ENCODE data around the gene RRAD.

DNA sequence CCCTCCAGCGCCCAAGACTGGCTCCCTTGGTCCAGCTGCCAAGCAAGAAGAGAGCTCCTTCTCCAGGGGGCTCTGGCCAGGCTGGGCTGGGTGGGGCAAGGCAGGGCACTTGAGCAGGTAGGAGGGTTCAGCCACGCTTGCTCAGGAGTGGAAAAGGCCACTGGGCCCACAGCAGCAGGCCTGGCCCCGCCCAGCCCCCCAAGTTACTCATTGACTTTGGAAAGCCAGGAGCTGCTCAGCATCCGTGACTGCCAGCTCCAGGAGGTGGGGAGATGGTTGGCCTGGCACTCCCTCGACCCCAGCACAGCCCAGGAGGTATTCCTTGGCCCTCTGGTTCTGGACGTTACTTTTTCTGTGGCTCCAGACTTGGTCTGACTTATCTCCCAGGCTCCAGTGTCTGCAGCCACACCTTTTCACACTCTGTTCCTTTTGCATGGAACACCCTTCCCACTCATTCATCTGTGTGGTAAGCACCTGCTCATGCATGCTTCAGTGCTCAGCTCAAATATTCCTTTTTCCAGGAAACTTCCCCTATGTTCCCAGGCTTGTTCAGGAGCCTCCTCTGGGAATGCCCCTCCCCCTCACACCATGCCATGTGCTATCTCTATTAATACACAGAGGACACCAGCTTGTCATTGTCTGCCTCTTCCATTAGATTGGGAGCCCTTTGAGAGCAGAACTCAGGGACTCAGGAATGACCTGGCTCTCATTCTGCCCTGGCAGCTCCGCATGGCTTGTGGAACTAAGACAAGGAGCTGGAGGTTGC is 6.3 kb downstream of the RRAD start, which contains the start of gene CDH16:
- TF ChIP-seq CTCF (IDR thresholded peaks at IDR 0.05) (no peak), POLR2A (IDR thresholded peaks at IDR 0.05) (no peak)

All from body of pancreas (tissue), 4 donors.